Stimulated activated CD4-positive, alpha-beta T cell treated with anti-CD3 and anti-CD28 coated beads, TNF-alpha, amount 100 ng/mL, for 1 hour (primary cell): ENCODE results near the gene DDX25.

Source experiments
- DNase-seq, 3 donors: peaks; one replicate each; pipeline ENCODE4 v3.0.0-alpha.2; 2020; ENCODE audit warnings: low read depth in 3 of 3, low spot score in 1 of 3

DDX25 gene

GRCh38 chr11:125948278-125949051, 44.2 kb downstream of the DDX25 start:
- DNase-seq: no peak

GRCh38 chr11:125949271-125950177, 45.2 kb downstream of the DDX25 start:
- no peak for DNase-seq

- DNase-seq: no peak
Measured at GRCh38 chr11:125950178-125950490, 45.8 kb downstream of the DDX25 start.

GRCh38 chr11:125950696-125951651, 46.7 kb downstream of the DDX25 start:
- DNase-seq: no peak

GRCh38 chr11:125951731-125952130, 47.4 kb downstream of the DDX25 start:
- no peak for DNase-seq

- no peak for DNase-seq
Measured at GRCh38 chr11:125952559-125952958, 48.3 kb downstream of the DDX25 start.

GRCh38 chr11:125952973-125953372, 48.7 kb downstream of the DDX25 start:
- DNase-seq: no peak

- no peak for DNase-seq
Measured at GRCh38 chr11:125953401-125953935, 49.2 kb downstream of the DDX25 start.

GRCh38 chr11:125954123-125954944, 50.0 kb downstream of the DDX25 start:
- no peak for DNase-seq

GRCh38 chr11:125954945-125955640, 50.8 kb downstream of the DDX25 start:
- DNase-seq: no peak

GRCh38 chr11:125955856-125956255, 51.5 kb downstream of the DDX25 start:
- DNase-seq: no peak

- DNase-seq: no peak
Measured at GRCh38 chr11:125956391-125957134, 52.3 kb downstream of the DDX25 start.

- no peak for DNase-seq
Measured at GRCh38 chr11:125957618-125958332, 53.5 kb downstream of the DDX25 start.

- DNase-seq: no peak
Measured at GRCh38 chr11:125958872-125959400, 54.6 kb downstream of the DDX25 start.

GRCh38 chr11:125959511-125959910, 55.2 kb downstream of the DDX25 start:
- no peak for DNase-seq

GRCh38 chr11:125959931-125960330, 55.6 kb downstream of the DDX25 start:
- DNase-seq: no peak

GRCh38 chr11:125960771-125961170, 56.5 kb downstream of the DDX25 start:
- no peak for DNase-seq

GRCh38 chr11:125967515-125967914, 63.2 kb downstream of the DDX25 start:
- DNase-seq: no peak
